ENCODE measurements around the gene SEMA3F. TPM values are rescaled to one million over a fixed set of nuclear protein-coding genes. Genes with fewer than 3 reads are reported as not detected.

Gene SEMA3F
- total RNA-seq, 4 donors from 2014 or later: 106 to 151 (median 120) TPM

GRCh38 chr3:50136714-50137405 lies 18.3 kb upstream of the SEMA3F start:
- WGBS, 2 donors: 39 to 44% methylated on average over 5 to 6 of the region's 6 CpGs
- TF ChIP-seq CTCF (IDR thresholded peaks at IDR 0.05) (no peak), POLR2A (IDR thresholded peaks at IDR 0.05) (no peak)
- intact Hi-C loops (cut with DNase I; ENCODE audit: low total_unique reads): no loop called here
- no peak for DNase-seq (ENCODE audit: low spot score in 2 of 2)
- H3K4me3 ChIP-seq (ENCODE audit: low read depth, poor library complexity, severe bottlenecking): no peak overlapping the region

GRCh38 chr3:50137531-50137930 lies 17.6 kb upstream of the SEMA3F start:
- 91 to 93% methylated on average over 6 of the region's 6 CpGs for WGBS, 2 donors
- TF ChIP-seq CTCF (IDR thresholded peaks at IDR 0.05): no peak
- TF ChIP-seq POLR2A (IDR thresholded peaks at IDR 0.05): no peak
- no peak overlapping the region for H3K4me3 ChIP-seq (ENCODE audit: low read depth, poor library complexity, severe bottlenecking)
- intact Hi-C loops (cut with DNase I; ENCODE audit: low total_unique reads): no loop called here
- no peak for DNase-seq (ENCODE audit: low spot score in 2 of 2)

GRCh38 chr3:50138266-50139200 lies 16.6 kb upstream of the SEMA3F start:
- WGBS, 2 donors: 18 to 19% methylated on average over 13 of the region's 13 CpGs
- intact Hi-C loops (cut with DNase I; ENCODE audit: low total_unique reads): no loop called here
- no peak for DNase-seq (ENCODE audit: low spot score in 2 of 2)
- no peak overlapping the region for H3K4me3 ChIP-seq (ENCODE audit: low read depth, poor library complexity, severe bottlenecking)
- TF ChIP-seq POLR2A (IDR thresholded peaks at IDR 0.05): no peak
- TF ChIP-seq CTCF (IDR thresholded peaks at IDR 0.05): no peak

- no peak overlapping the region for H3K4me3 ChIP-seq (ENCODE audit: low read depth, poor library complexity, severe bottlenecking)
- WGBS, 2 donors: 64 to 80% methylated on average over 5 to 6 of the region's 6 CpGs
- TF ChIP-seq POLR2A (IDR thresholded peaks at IDR 0.05) (no peak), CTCF (IDR thresholded peaks at IDR 0.05) (no peak)
- intact Hi-C loops (cut with DNase I; ENCODE audit: low total_unique reads): no loop called here
- no peak for DNase-seq (ENCODE audit: low spot score in 2 of 2)
These were observed 15.8 kb upstream of the SEMA3F start for GRCh38 chr3:50139308-50139707.

GRCh38 chr3:50139718-50140423 lies 15.3 kb upstream of the SEMA3F start:
- no peak overlapping the region for H3K4me3 ChIP-seq (ENCODE audit: low read depth, poor library complexity, severe bottlenecking)
- intact Hi-C loops (cut with DNase I; ENCODE audit: low total_unique reads): no loop called here
- 79 to 90% methylated on average over 3 to 12 of the region's 13 CpGs for WGBS, 2 donors
- TF ChIP-seq POLR2A (IDR thresholded peaks at IDR 0.05): no peak
- no peak for DNase-seq (ENCODE audit: low spot score in 2 of 2)

- intact Hi-C loops (cut with DNase I; ENCODE audit: low total_unique reads): no loop called here
- WGBS, 2 donors: 91 to 96% methylated on average over 12 of the region's 12 CpGs
- DNase-seq (ENCODE audit: low spot score in 2 of 2): no peak
- no peak overlapping the region for H3K4me3 ChIP-seq (ENCODE audit: low read depth, poor library complexity, severe bottlenecking)
- TF ChIP-seq POLR2A (IDR thresholded peaks at IDR 0.05) (no peak), CTCF (IDR thresholded peaks at IDR 0.05) (no peak)
These were observed 14.1 kb upstream of the SEMA3F start for GRCh38 chr3:50140990-50141389.
